Mesendoderm (in vitro differentiated cells): ENCODE data around the gene HK2.

ENCODE experiments used
- DNase-seq: peaks from one replicate; pipeline ENCODE4 v3.0.0; 2013
- H2AK5ac ChIP-seq: 2 replicates; pipeline ENCODE4 v1.6.1; 2013; ENCODE audit warnings: low read length, inconsistent platforms
- H2BK120ac ChIP-seq: 2 replicates; pipeline ENCODE4 v1.6.1; 2013; ENCODE audit warnings: low read depth, mild to moderate bottlenecking, low read length, moderate library complexity, mixed read lengths
- H2BK15ac ChIP-seq: replicated peaks from 2 replicates; pipeline ENCODE4 v1.6.1; 2013; ENCODE audit warnings: low read depth, mild to moderate bottlenecking, moderate library complexity
- H2BK5ac ChIP-seq: 2 replicates; pipeline ENCODE4 v1.6.1; 2013; ENCODE audit warnings: low read length, inconsistent platforms
- H3K18ac ChIP-seq: 2 replicates; pipeline ENCODE4 v1.6.1; 2013; ENCODE audit warnings: mild to moderate bottlenecking, low read length, mixed read lengths
- H3K23ac ChIP-seq: one replicate; pipeline ENCODE4 v1.6.1; 2013; ENCODE audit warnings: low read length
- H3K27ac ChIP-seq: 2 replicates; pipeline ENCODE4 v1.5.1; 2013; ENCODE audit warnings: low read depth, mild to moderate bottlenecking, inconsistent platforms, low read length, moderate library complexity
- H3K27me3 ChIP-seq: 2 replicates; pipeline ENCODE4 v1.6.1; 2013; ENCODE audit warnings: low read length, control low read depth, mild to moderate bottlenecking, inconsistent platforms; ENCODE audit not compliant: insufficient read depth, poor library complexity
- H3K36me3 ChIP-seq: 2 replicates; pipeline ENCODE4 v1.6.1; 2013; ENCODE audit warnings: low read length, inconsistent platforms; ENCODE audit not compliant: control insufficient read depth, insufficient read depth
- H3K4ac ChIP-seq: one replicate; pipeline ENCODE4 v1.6.1; 2013; ENCODE audit warnings: low read depth, mild to moderate bottlenecking, low read length, moderate library complexity
- H3K4me1 ChIP-seq: 2 replicates; pipeline ENCODE4 v1.6.1; 2013; ENCODE audit warnings: low read depth, low read length, inconsistent platforms; ENCODE audit not compliant: control insufficient read depth
- H3K4me2 ChIP-seq: 2 replicates; pipeline ENCODE4 v1.6.1; 2013; ENCODE audit warnings: low read length
- H3K4me3 ChIP-seq: 2 replicates; pipeline ENCODE4 v1.5.1; 2013; ENCODE audit warnings: mild to moderate bottlenecking, low read length
- H3K56ac ChIP-seq: one replicate; pipeline ENCODE4 v1.6.1; 2013; ENCODE audit warnings: low read length
- H3K79me1 ChIP-seq: 2 replicates; pipeline ENCODE4 v1.6.1; 2013; ENCODE audit warnings: low read length, inconsistent platforms
- H3K79me2 ChIP-seq: 2 replicates; pipeline ENCODE4 v1.6.1; 2013; ENCODE audit warnings: mild to moderate bottlenecking, low read length; ENCODE audit not compliant: control insufficient read depth, insufficient read depth
- H3K9ac ChIP-seq: 2 replicates; pipeline ENCODE4 v1.6.1; 2013; ENCODE audit warnings: low read length, inconsistent platforms
- H4K5ac ChIP-seq: one replicate; pipeline ENCODE4 v1.6.1; 2013; ENCODE audit warnings: low read length
- H4K8ac ChIP-seq: one replicate; pipeline ENCODE4 v1.6.1; 2013; ENCODE audit warnings: low read depth, mild to moderate bottlenecking, control low read depth, low read length, moderate library complexity
- WGBS: extraction: QIAGEN DNeasy Blood & Tissue Kit; methylation state at CpG from one replicate; pipeline ENCODE4 v1.1.7; 2013; ENCODE audit warnings: low lambda C conversion rate, missing lambda C conversion rate; ENCODE audit not compliant: insufficient coverage; ENCODE audit errors: extremely low coverage; 5-methylcytosine and 5-hydroxymethylcytosine counted together

Gene HK2

GRCh38 chr2:74884118-74884762 lies 50.3 kb downstream of the HK2 start:
- Histone ChIP-seq H3K4me1 (no peaks in the 10 kb centered on the region), H3K27me3 (no peaks in the 10 kb centered on the region), H2BK15ac (no peak overlapping the region), H3K27ac (no peak overlapping the region), H3K4me3 (no peak overlapping the region), H3K4me2 (no peak overlapping the region), H3K79me2 (no peaks in the 10 kb centered on the region), H4K5ac (no peak overlapping the region), H3K79me1 (no peaks in the 10 kb centered on the region), H3K36me3 (peaks cover 16% of the 10 kb centered on the region), H3K9ac (no peak overlapping the region), H3K4ac (no peak overlapping the region), H2AK5ac (no peak overlapping the region), H4K8ac (no peak overlapping the region), H3K18ac (no peak overlapping the region), H3K23ac (no peak overlapping the region), H3K56ac (no peak overlapping the region), H2BK5ac (no peak overlapping the region), H2BK120ac (no peak overlapping the region)
- no peak for DNase-seq
- no CpG with 5 or more reads among the region's 5 CpGs for WGBS

GRCh38 chr2:74884866-74885265 lies 50.9 kb downstream of the HK2 start:
- no peak overlapping the region for H3K4me3 ChIP-seq
- H3K4me1 ChIP-seq, result no peaks in the 10 kb centered on the region
- no peak overlapping the region for H2BK120ac ChIP-seq
- H2BK15ac ChIP-seq, result no peak overlapping the region
- no peak overlapping the region for H2BK5ac ChIP-seq
- H3K18ac ChIP-seq, result no peak overlapping the region
- H3K4ac ChIP-seq, result no peak overlapping the region
- no peak overlapping the region for H4K8ac ChIP-seq
- H3K23ac ChIP-seq, result no peak overlapping the region
- no peaks in the 10 kb centered on the region for H3K27me3 ChIP-seq
- no peak overlapping the region for H3K56ac ChIP-seq
- H3K27ac ChIP-seq, result no peak overlapping the region
- H3K79me2 ChIP-seq, result no peaks in the 10 kb centered on the region
- WGBS, result no CpG with 5 or more reads among the region's 5 CpGs
- DNase-seq, result no peak
- no peak overlapping the region for H3K9ac ChIP-seq
- no peak overlapping the region for H2AK5ac ChIP-seq
- peaks cover 16% of the 10 kb centered on the region for H3K36me3 ChIP-seq
- H3K79me1 ChIP-seq, result no peaks in the 10 kb centered on the region
- no peak overlapping the region for H4K5ac ChIP-seq
- H3K4me2 ChIP-seq, result no peak overlapping the region

- Histone ChIP-seq H3K23ac (no peak overlapping the region), H2BK5ac (no peak overlapping the region), H2AK5ac (no peak overlapping the region), H3K4me2 (no peak overlapping the region), H2BK15ac (no peak overlapping the region), H3K36me3 (peaks cover 14% of the 10 kb centered on the region), H3K9ac (no peak overlapping the region), H3K4me1 (no peaks in the 10 kb centered on the region), H3K4ac (no peak overlapping the region), H3K79me2 (no peaks in the 10 kb centered on the region), H4K8ac (no peak overlapping the region), H3K27ac (no peak overlapping the region), H4K5ac (no peak overlapping the region), H3K79me1 (no peaks in the 10 kb centered on the region), H3K27me3 (no peaks in the 10 kb centered on the region), H2BK120ac (no peak overlapping the region), H3K4me3 (no peak overlapping the region), H3K18ac (no peak overlapping the region), H3K56ac (no peak overlapping the region)
- no peak for DNase-seq
- WGBS, result no CpG with 5 or more reads among the region's 8 CpGs
Observed at GRCh38 chr2:74886251-74886650, 52.3 kb downstream of the HK2 start.

- peaks cover 14% of the 10 kb centered on the region for H3K36me3 ChIP-seq
- WGBS, result no CpG with 5 or more reads among the region's 4 CpGs
Observed at GRCh38 chr2:74886811-74887210, 52.9 kb downstream of the HK2 start.

GRCh38 chr2:74887445-74887951 lies 53.6 kb downstream of the HK2 start:
- Histone ChIP-seq H3K9ac (no peak overlapping the region), H2BK5ac (no peak overlapping the region), H3K4ac (no peak overlapping the region), H3K27ac (no peak overlapping the region), H3K4me3 (no peak overlapping the region), H3K23ac (no peak overlapping the region), H3K79me2 (no peaks in the 10 kb centered on the region), H4K5ac (no peak overlapping the region), H2AK5ac (no peak overlapping the region), H3K56ac (no peak overlapping the region), H4K8ac (no peak overlapping the region), H2BK120ac (no peak overlapping the region), H3K79me1 (no peaks in the 10 kb centered on the region), H3K4me1 (no peaks in the 10 kb centered on the region), H3K18ac (no peak overlapping the region), H3K36me3 (peaks cover 14% of the 10 kb centered on the region), H3K4me2 (no peak overlapping the region), H3K27me3 (no peaks in the 10 kb centered on the region), H2BK15ac (no peak overlapping the region)
- WGBS, result no CpG with 5 or more reads among the region's 7 CpGs
- DNase-seq, result no peak

More at GRCh38 chr2:74886811-74887210, 52.9 kb downstream of the HK2 start:
- H4K8ac ChIP-seq, result no peak overlapping the region
- no peak overlapping the region for H3K56ac ChIP-seq
- H3K4me2 ChIP-seq, result no peak overlapping the region
- peak; percentile 40 for DNase-seq
- no peak overlapping the region for H2AK5ac ChIP-seq
- H2BK5ac ChIP-seq, result no peak overlapping the region
- no peak overlapping the region for H3K4ac ChIP-seq
- no peak overlapping the region for H3K4me3 ChIP-seq
- H3K18ac ChIP-seq, result no peak overlapping the region
- H2BK15ac ChIP-seq, result no peak overlapping the region
- no peak overlapping the region for H3K27ac ChIP-seq
- H3K4me1 ChIP-seq, result no peaks in the 10 kb centered on the region
- no peak overlapping the region for H3K23ac ChIP-seq
- no peaks in the 10 kb centered on the region for H3K79me2 ChIP-seq
- H3K27me3 ChIP-seq, result no peaks in the 10 kb centered on the region
- no peak overlapping the region for H3K9ac ChIP-seq
- H3K79me1 ChIP-seq, result no peaks in the 10 kb centered on the region
- H4K5ac ChIP-seq, result no peak overlapping the region
- H2BK120ac ChIP-seq, result no peak overlapping the region
